NOMO-1 treated with DMSO at 0.1 percent for 48 hours (cell line): ENCODE results near the gene GPBAR1.
A peak's percentile ranks its signal among the peaks of the same experiment; 100 is the strongest.
"Not testable (repeated sequence)": the region's sequence is repeated elsewhere in the genome, so short reads cannot be mapped to it uniquely, and the experiment has no call there.

Experiments used
- DNase-seq: peaks from one replicate; lab custom pipeline; 2025; ENCODE audit not compliant: unreplicated experiment; lab: John Stamatoyannopoulos, UW

GPBAR1 gene

GRCh38 chr2:218266316-218266979 is 5.6 kb downstream of the GPBAR1 start:
- no peak for DNase-seq

- DNase-seq: no peak
These were observed 6.4 kb downstream of the GPBAR1 start for GRCh38 chr2:218267259-218267658.

- peak; percentile 100 for DNase-seq
These were observed 9.3 kb downstream of the GPBAR1 start, which contains the start of the genes AAMP and PNKD for GRCh38 chr2:218269900-218270720. TSS of gene AAMP (minus strand) at chr2:218270137. CDS start at chr2:218270086, 51 bp downstream. TSS of gene PNKD (plus strand) at chr2:218270519. CDS start at chr2:218270536, 17 bp downstream.

DNA sequence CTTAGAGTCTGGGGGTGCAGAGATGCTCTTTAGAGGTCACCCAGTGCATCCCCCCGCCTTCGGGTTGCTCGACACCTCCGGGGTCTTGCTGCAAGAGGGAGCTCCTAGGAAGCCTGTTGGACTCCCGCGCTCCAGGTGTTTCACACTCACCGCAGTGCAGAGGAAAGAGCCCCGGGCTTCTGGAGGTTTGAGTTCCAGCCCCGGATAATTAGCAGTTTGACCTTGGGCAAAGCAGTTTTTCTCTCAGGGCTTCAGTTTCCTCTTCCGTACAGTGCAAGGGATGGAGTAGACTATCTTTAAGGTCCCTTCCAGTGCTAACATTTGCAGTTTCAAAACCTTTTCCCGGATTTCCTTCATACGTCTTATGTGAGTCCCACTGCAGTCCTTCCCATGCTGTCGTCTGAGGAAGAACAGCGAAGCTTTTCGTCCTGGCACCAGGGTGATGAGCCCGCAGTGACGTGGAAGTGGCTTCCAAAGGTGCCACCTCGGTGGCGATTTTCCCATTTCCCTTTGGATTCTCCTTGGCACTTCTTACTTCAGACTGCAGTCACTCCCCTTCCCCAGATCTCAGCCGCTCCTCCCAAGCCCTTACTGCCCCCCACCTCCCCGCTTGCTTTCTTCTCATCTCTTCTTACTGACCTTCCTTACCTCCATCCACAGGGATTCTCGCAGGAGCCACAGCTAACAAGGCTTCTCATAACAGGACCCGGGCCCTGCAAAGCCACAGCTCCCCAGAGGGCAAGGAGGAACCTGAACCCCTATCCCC is 10.1 kb downstream of the GPBAR1 start:
- DNase-seq: no peak

- DNase-seq: no peak
These were observed 10.6 kb downstream of the GPBAR1 start for GRCh38 chr2:218271487-218271797.

GRCh38 chr2:218271865-218272530 is 11.2 kb downstream of the GPBAR1 start:
- no peak for DNase-seq

DNA sequence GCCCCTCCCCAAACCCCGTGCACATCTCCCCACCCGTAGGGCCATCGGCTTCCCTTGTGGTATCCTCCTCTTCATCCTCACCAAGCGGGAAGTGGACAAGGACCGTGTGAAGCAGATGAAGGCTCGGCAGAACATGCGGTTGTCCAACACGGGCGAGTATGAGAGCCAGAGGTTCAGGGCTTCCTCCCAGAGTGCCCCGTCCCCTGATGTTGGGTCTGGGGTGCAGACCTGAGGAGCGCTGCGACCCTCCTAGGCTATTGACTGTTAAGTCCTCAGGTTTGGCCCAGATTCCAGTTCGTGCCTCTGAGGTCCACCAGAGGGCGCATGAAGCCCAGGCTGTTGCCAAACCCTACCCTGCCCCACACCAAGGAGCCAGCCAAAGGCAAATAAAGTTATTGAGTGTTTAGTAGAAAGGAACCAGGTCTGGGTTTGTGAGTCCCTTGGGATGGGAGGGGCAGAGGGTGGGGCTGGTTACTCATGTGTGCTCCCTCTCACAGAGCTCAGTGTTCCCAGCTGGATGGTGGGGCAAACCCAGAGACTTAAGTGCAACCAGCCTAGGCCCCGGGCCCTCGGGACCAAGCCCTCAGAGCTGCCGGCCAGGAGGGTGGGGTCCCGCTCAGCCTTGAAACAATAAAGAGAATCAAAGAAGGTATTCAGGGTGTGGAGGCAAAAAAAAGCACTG is 11.9 kb downstream of the GPBAR1 start:
- peak; percentile 74 for DNase-seq

DNA sequence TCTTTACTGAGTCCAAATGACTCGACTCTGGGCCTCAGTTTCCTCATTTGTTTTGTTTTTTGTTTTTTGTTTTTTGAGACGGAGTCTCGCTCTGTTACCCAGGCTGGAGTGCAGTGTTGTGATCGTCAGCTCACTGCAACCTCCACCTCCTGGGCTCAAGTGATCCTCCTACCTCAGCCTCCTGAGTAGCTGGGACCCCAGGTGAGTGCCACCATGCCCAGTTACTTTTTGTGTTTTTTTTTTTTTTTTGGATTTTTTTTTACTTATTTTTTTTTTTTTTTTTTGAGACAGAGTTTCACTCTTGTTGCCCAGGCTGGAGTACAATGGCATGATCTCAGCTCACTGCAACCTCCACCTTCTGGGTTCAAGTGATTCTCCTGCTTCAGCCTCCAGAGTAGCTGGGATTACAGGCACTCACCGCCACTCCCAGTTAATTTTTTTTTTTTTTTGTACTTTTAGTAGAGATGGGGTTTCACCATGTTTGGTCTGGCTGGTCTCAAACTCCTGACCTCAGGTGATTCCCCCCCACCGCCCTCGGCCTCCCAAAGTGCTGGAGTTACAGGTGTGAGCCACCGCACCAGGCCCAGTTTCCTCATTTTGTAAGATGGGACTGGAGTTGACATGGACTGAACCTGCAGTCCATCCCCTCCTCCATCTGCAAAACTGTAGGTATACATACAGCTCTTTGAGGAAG is 12.5 kb downstream of the GPBAR1 start:
- not testable (repeated sequence) for DNase-seq

- no peak for DNase-seq
These were observed 13.1 kb downstream of the GPBAR1 start for GRCh38 chr2:218273908-218274249.

- no peak for DNase-seq
These were observed 13.8 kb downstream of the GPBAR1 start for GRCh38 chr2:218274586-218274985.

DNA sequence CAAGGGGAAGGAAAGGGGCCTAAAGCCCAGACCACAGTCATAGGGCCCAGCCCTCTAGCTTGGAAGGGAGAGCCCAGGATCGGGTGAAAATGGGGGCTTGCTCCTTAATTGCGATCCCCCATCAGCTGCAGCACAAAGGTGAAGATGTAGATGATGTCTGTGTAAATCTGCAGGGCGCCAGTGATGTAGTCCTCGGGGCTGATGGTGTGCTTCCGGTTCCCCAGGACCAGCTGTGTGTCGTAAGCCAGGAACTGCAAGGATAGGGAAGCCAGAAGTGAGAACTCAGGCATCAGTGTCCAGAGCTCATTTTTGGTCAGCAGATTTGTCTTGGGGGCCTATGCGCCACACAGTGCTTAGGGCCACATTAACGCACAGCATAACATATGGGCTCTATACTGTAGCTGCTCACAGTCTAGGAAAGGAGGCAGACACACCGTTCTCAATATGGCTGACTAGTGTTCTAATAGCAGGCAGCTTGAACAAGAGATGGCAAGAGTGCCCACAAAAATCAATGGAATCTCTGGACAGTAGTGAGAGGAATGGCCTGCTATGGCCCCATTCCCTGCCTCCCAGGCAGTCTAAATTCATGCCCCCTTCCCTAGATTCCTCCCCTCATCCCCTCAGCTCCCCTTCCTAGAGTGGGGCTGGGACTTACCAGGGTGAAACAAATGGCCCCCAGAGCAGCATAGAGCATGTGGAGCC is 14.7 kb downstream of the GPBAR1 start:
- DNase-seq: no peak

GRCh38 chr2:218276986-218277755 is 16.4 kb downstream of the GPBAR1 start:
- DNase-seq: no peak

GRCh38 chr2:218277921-218278320 is 17.1 kb downstream of the GPBAR1 start:
- DNase-seq: no peak

GRCh38 chr2:218278531-218279360 is 17.9 kb downstream of the GPBAR1 start:
- no peak for DNase-seq

DNA sequence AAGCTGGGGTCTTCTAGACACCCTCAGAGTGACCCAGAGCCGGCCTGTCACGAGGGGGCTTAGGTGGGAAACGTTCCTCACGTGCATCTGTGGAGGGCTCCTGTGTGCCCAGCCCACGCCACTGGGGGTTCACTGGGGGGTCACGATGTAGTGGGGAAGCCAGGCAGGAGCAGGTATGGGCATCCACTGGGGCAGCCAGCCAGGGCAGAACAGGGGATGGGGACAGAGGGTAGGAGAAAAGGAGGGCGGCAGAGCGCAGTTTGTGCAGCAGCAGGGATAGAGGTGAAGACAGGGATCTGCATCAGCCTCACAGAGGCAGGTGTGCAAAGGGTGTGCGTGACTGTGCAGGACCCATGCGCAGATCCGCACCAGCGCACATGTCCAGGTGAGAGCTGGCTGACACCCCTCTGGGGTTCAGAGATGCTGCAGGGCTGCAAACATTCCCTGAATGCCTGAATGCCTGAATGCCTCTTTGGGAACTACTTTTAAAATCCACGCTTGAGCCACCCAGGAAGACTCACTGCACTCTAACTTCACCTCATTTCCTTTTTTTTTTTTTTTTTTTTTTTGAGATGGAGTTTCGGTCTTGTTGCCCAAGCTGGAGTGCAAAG is 19.6 kb downstream of the GPBAR1 start:
- no peak for DNase-seq

DNA sequence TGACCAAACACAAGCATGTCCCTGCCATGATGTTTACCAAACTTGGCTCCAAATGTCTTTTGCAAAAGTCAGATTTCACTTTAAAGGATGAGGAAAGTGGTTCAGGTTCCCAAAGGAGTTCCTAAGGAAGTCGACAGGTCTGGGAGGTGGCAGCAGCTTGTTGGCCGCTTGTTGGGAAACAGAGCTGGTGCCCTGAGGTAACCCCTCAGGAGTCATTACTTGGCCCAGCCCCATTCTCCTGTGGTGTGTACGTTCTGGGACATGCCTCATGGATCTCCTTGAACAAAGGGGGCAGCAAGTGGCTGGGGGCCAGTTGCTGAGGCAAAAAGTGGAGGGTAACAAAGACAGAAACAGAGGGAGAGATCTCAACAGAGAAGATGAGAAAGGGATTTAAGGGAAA is 20.6 kb downstream of the GPBAR1 start:
- no peak for DNase-seq

DNA sequence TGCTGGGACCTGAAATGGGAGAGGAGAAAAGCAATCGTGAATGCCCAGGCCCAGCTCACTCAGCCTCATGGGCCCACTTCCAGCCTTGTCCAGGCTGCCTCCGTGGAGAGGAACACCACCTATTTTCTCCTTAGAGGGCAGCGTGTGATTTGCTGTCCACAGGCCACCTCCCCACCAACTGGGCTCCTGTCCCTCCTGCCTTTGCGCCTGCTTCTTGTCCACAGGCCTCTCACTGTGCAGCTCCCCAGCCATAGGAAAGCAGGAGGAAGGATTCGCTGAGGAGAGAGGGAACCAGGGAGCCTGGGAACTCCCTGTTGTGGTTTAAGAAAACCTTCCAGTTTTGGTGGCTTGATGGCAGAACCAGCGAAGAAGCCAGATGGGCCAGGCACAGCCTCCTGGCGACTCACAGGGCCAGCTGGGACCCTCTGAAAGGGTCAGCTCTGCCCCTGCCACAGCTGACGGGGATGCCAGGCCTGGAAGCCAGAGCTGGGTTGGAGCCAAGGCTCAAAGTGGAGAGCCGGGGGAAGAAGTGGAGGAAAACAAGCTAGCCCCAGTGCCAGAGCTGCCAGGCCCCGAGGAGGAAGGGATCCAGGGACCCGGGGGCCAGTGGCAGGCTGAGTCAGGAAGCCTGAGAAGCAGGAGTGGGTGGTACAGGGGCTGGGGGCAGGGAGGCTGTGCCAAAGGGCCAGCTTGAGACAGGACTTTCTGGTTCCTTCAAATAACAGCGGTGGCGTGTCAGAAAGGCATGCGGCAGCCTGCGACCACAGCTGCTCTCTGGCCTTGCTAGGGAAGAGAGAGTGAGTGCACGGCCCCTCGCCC is 21.6 kb downstream of the GPBAR1 start:
- no peak for DNase-seq
